Middle frontal gyrus (tissue), 1 donor: ENCODE data around the gene PCBP1.
"Not testable (repeated sequence)": the region's sequence is repeated elsewhere in the genome, so short reads cannot be mapped to it uniquely, and the experiment has no call there.

ENCODE experiments used
- DNase-seq: peaks from one replicate; pipeline ENCODE4 v3.0.0-alpha.2; 2015; ENCODE audit warnings: low spot score; ENCODE audit errors: extremely low spot score

Gene PCBP1

DNA sequence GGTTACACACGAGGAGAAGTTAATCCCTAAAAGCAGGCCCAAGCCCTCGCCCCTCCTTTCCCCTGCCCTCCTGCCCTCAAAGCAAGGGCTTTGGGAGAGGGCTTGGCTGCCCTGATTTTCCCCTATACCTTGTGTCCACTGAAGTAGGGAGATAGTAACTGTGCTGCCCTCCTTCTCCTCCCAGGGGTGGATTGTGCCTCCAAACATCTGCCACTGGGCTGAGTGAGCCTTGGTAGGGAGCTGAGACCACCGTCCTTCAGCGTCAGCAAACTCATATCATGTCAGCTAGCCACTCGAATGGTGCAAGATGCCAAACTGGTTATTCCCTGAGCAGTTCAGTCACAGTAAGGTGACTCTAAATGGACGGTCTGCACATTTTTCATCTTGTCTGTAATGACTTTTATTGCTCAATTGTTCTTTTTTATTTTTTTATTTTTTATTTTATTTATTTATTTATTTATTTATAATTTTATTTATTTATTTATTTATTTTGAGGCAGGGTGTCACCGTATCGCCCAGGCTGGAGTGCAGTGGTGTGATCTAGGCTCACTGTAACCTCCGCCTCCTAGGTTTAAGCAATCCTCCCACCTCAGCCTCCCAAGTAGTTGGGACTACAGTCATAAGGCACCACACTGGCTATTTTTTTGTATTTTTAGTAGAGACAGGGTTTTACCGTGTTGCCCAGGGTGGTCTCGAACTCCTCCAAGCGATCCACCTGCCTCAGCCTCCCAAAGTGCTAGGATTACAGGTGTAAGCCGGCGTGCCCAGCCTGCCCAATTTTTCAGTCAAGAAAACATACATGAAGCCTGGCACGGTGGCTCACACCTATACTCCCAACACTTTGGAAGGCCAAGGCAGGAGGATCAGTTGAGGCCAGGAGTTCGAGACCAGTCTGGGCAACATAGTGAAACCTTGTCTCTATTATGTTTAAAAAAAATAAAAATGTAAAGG is 8.7 kb downstream of the PCBP1 start:
- DNase-seq = no peak

DNA sequence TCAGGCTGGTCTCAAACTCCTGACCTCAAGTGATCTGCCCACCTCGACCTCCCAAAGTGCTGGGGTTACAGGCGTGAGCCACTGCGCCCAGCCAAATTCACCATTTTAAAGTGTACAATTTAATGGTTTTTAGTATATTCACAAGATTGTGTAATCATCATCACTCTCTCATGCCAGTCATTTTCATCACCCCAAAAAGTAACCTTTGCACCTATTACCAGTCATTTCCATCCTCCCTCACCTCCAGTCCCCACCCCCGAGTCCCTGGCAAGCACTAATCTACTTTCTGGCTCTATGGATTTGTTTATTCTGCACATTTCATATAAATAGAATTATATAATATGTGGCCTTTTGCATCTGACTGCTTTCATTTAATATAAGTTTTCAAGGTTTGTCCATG is 10.8 kb downstream of the PCBP1 start:
- DNase-seq = no peak

DNA sequence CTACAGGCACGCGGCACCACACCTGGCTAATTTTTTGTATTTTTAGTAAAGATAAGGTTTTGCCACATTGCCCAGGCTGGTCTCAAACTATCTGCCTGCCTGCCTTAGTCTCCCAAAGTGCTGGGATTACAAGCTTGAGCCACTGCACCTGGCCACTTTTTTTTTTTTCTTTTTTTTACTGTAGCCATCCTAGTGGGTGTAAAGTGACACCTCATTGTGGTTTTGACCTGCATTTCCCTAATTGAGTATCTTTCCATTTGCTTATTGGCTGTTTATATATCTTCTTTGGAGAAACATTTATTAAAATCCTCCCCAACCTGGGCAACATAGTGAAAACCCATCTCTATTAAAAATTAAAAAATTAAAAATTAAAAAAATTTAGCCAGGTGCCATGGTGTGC is 12.0 kb downstream of the PCBP1 start:
- no peak for DNase-seq

DNA sequence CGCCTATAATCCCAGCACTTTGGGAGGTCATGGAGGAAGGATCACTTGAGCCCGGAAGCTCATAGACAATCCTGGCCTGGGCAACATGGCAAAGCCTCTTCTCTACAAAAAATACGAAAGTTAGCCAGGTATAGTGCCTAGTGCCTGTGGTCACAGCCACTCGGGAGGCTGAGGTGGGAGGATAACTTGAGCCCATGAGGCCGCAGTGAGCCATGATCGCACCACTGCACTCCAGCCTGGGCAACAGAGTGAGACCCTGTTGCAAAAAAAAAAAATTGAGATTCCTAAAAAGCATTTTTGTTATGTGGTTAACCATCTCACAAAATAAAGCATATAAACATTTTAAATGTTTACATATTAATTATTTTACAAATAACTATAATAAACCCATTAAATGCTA is 13.9 kb downstream of the PCBP1 start:
- DNase-seq = no peak

DNA sequence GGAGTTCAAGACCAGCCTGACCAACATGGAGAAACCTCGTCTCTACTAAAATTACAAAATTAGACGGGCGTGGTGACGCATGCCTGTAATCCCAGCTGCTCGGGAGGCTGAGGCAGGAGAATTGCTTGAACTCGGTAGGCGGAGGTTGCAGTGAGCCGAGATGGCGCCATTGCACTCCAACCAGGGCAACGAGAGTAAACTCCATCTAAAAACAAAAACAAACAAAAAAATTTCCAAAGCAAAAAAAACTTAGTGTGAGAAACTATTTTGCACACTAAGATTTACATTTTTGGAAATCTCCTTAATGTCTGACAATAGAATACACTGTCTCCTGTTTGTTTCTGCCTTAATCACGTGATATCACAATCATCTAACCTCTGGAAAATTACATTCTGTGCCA is 14.4 kb downstream of the PCBP1 start:
- not testable (repeated sequence) for DNase-seq

DNA sequence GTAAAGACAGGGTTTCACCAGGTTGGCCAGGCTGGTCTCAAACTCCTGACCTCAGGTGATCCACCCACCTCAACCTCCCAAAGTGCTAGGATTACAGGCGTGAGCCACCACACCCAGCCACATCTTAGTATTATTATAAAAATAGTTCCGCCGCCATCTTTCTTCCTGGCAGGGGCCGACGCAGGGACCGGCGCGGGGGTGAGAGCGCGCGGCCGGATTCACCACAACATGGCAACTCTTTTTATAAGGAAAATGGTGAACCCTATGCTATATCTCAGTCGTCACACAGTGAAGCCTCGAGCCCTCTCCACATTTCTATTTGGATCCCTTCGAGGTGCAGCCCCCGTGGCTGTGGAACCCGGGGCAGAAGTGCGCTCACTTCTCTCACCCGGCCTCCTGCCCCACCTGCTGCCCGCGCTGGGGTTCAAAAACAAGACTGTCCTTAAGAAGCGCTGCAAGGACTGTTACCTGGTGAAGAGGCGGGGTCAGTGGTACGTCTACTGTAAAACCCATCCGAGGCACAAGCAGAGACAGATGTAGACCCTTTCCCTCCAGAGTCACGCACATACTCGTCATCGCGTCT is 15.1 kb downstream of the PCBP1 start:
- not testable (repeated sequence) for DNase-seq

DNA sequence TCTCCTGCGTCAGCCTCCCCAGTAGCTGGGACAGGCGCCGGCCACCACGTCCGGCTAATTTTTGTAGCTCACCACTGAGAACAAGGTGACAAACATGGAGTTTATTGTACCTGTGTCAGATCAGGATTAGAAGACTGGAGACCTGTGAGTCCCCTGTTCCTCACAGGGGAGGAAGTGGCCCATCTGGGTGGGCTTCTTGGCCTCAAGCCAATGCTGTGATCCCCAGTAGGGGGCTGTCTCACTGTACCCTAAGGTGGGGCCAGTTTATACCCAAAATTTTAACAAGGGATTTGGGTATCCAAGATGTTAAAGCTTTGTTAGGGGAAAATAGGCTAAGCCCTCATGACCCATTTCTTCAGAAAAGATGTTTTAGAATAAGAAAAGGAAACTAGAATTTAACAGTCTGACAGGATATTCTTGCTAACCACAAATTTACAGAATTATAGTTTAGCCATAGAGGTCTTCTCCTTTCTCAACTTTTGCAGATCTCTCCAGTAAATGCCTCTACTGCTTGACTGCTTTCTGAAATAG is 16.3 kb downstream of the PCBP1 start:
- no peak for DNase-seq

DNA sequence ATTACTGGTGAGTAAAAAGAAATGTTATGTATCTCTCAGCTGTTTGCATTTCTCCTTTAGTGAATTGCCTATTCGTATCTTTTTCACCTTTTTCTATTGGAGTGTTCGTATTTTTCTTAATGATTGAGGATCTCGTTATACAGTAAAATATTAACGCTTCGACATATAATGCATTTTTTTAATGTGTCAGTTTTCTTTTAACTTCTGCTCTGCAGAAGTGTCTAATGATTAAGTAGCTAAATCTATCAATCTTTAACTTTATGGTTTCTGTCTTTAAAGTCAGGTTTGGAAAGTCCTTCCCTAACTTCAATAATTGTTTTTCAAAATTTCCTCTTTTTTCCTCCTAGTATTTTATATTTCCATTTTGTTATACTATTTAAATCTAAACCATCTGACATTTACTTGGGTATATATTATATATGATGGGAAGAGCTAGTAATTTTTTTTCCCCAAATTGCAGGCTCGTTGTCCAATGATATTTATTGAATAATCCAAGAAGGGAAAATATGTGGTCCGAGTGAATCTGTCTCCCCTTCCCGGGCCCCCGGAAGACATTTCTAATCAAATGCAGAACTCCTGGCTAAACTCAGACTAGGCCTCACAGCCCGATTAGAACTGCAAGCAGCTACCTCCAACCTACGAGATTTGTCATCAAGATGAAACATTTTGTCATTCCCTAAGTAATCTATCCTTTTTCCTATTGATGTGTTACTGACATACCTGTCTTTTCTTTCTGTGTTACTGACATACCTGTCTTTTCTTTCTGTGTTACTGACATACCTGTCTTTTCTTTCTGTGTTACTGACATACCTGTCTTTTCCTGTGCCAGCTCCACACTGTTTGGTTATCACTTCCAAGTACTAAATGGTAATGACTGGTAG is 17.2 kb downstream of the PCBP1 start:
- DNase-seq = no peak

DNA sequence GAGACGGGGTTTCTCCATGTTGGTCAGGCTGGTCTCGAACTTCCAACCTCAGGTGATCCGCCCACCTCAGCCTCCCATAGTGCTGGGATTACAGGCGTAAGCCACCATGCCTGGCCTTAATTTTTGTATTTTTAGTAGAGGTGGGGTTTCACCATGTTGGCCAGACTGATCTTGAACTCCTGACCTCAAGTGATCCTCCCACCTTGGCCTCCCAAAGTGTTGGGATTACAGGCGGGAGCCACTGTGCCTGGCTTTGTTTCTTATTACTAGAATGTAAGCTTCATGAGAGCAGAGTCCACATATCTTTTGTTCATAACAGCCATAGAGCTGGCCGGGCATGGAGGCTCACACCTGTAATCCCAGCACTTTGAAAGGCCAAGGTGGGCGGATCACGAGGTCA is 18.9 kb downstream of the PCBP1 start:
- not testable (repeated sequence) for DNase-seq

DNA sequence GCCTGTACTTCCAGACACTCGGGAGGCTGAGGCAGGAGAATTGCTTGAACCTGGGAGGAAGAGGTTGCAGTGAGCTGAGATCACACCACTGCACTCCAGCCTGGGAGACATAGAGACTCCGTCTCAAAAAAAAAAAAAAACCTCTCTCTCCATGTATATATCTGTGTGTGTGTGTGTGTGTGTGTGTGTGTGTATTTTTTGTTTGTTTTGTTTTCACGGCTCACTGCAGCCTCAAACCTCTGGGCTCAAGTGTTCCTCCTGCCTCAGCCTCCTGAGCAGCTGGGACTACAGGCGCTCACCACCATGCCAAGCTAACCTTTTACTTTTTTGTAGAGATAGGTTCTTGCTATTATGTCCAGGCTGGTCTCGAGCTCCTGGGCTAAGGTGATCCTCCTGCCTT is 23.1 kb downstream of the PCBP1 start:
- DNase-seq = not testable (repeated sequence)

DNA sequence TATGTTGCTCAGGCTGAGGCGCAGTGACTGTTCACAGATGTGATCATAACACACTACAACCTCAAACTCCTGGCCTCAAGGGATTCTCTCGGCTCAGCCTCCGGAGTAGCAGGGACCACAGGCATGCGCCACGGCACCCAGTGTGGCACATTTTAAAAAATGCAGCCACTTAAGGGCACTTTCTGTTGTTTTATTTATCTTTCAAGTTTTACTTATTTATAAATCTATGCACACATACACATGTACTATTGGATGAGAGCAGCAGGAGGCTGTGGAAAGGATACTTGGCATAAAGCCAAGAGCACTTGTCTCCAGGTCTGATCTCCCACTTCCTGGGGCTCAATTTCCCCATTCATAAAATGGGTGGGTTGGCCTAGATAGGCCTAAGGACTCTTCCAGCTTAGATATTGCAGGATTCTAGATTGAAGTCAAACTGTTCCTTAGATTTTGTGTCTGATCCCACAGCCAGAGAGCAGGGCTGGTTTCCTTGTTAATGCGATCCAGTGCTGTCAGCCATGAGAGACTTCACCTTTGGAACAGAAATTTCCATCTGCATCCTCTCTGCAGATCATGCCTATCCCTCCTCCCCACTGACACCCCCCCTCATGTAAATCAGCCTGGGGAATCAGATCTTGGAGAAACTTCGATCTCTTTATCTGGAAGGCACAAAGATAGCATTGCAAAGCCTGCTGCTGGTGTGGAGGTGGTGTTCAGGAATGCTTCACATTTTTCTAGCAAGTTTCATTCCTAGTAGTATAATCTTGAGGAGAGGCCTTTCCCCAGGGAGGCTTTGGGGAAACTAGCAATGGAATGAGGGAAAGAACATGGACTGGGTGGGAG is 24.7 kb downstream of the PCBP1 start:
- DNase-seq = no peak

DNA sequence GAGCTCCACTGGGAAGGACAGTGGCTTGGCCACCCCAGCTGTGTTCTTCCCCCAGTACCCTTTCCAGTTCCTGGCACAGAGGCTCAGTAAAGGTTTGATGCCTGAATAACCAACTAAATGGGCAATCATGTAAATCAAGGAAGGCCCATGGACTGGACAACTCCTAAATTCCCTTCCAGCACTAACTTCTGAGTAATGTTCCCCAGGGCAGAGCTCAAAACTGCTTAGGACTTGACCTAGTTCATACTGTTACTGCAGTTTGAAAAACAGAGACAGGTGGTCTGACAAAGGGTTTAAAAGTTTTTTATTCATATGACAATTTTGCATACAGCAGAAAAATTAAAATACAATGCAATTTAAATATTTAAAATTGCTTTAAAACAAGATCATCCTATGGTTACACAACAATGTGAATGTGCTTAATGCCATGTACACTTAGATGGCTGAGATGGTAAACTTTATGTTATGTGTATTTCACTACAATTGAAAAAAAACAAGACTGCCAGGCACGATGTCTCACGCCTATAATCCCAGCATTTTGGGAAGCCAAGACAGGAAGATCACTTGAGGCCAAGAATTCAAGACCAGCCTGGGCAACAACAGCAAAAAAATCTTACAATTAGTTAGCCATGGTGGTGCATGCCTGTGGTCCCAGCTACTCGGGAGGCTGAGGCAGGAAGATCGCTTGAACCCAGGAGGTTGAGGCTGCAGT is 26.2 kb downstream of the PCBP1 start:
- no peak for DNase-seq

DNA sequence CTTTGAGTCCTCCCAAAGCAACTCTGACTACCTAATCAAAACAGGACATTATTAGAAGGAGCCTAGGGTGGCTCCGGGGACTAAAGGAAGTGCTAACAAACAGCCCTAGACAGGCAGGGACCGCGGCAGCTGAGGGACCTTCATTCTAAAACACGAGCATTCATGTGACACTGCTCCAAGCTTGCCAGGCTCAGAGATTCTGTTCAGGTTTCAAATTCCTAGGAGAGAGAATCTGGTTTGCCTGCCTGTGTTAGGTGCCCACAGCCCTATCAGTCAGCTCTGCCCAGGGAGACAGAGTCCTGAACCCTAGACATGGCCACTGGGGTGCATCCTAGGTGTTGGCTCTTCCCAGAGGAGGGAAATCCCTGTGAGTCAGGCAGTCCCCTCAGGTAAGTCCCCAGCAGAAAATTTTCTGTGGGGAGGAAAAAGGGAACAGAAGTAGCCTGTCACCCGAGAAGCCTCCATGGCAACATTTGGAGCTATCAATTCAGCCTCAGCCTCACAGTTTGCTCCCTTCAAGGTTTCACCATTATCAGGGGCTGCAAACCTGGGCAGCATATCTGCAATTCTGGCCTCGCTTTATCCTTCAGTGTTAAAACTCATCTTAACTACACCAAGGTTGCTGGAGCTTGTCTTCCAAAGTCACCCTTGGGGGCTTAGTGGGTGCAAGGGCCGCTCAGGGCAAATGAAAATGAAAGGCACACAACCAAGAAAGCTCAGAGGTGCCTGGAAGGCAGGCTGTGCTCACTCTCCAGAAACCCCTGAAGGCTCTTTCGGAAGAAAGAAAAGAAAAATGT is 28.6 kb downstream of the PCBP1 start:
- DNase-seq = no peak

DNA sequence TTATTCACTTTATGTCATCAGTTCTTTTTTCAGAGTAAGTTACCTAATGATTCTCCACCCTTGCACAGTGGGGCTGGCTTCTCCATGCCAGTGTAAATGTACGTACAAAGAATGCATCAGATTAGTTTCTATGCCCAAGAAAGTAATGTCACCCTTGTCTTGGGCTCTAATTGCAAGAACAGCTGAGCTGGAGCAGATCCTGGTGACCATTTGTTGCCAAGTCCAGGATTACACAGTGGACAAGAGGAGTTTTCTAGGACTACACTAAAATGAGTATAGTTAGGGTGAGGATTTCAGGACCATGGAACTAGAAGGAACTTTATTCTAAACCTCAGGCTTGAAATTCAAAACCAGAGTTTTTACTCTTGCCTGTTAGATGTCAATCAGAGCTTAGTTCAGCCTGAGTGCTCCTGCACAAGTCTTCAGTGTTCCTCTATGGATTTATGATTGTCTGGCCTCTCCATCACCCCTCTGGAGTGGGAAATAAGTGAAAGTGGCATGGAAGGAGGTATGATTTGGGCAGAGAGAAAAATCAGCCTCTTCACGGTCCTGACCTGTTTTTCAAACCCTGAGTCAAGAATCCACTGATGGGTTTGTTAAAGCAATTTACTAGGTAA is 29.8 kb downstream of the PCBP1 start:
- no peak for DNase-seq

DNA sequence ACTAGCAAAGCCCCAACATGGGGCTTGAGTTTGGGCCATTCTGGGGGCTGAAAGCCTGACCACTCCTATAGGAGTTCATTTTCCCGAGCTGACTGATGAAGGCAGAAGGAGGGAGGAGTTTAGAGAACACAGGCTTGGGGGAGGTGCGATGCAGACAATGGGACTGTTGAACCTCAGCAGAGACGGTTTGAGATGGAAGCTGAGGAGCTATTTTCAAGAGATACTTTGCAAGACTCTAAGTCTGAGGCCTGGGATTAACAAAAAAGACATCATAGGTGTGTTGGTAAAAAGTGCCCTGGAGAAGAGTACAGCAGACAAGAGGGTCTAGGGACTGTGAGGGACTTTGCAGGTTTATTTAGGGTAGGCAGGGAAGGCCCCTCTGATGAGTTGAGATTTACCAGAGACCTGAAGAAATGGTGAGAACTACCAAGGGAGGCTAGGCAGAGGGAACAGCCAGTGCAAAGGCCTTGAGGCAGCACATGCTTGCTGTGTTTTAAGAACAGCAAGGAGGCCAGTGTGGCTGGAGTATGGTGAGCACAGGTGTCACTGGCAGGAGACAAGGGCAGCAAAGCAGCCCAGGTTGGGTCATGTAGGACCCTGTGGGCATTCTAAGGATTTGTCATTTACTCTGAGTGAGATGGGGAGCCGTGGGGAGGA is 31.6 kb downstream of the PCBP1 start:
- DNase-seq = no peak

DNA sequence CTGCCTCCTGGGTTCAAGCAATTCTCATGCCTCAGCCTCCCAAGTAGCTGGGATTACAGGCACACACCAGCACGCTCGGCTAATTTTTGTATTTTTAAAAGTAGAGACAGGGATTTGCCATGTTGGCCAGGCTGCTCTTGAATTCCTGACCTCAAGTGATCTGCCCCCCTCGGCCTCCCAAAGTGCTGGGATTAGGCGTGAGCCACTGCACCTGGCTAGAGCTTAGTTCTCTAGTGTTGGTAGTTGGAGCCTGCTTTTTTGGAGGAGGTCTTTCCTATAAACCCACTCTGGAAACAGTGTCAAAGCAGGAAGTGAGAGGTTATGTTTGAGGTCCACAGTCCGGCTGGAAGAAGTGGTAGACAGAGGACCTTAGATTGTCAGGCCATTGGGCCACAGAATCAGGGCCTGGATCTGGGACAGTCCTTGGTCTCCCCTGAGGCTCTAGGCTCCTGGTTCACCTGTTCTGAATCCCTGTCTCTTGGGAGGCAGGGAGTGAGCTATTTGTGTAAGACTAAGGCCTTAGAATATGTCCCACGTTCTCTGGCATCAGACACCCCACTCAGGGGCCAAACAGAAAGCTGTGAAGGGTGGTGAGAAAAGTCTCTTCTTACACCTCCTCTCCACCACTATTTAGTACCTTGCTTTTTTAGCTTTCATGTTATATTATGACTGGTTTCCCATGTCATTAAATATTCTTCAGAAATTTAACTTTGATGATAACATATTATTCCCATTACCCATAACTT is 34.5 kb downstream of the PCBP1 start:
- DNase-seq = no peak

DNA sequence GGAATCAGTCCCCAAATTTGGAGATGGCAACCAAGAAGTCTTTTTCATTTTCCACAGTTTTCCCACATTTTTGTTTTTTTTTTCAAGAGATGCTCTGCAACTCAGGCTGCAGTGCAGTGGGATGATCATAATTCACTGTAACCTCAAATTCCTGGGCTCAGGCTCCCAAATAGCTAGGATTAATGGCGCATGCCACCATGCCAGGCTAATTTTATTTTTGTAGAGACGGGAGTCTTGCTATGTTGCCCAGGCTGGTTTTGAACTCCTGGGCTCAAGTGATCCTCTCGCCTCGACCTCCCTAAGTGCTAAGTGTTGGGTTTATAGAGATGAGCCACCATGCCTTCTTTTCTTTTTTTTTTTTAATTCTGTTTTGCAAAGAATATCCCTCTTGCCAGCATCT is 35.2 kb downstream of the PCBP1 start:
- no peak for DNase-seq
